Esophagus (tissue), 2 donors: Measurements from ENCODE around the gene TPST2. TPM values are rescaled to one million over a fixed set of nuclear protein-coding genes. Genes with fewer than 3 reads are reported as not detected.

Source experiments
- H3K27ac ChIP-seq, 2 donors: one replicate each; pipeline ENCODE4 v1.5.1; 2013; ENCODE audit warnings: low read depth in 2 of 2, mild to moderate bottlenecking in 2 of 2, inconsistent platforms in 1 of 2, low read length in 1 of 2, moderate library complexity in 1 of 2
- H3K27me3 ChIP-seq, 2 donors: one replicate each; pipeline ENCODE4 v1.6.1; 2013; ENCODE audit warnings: low read length in 2 of 2, control low read depth in 1 of 2, mild to moderate bottlenecking in 1 of 2; ENCODE audit not compliant: insufficient read depth in 2 of 2, control insufficient read depth in 1 of 2
- H3K36me3 ChIP-seq, 2 donors: one replicate each; pipeline ENCODE4 v1.6.1; 2013; ENCODE audit warnings: low read length in 1 of 2; ENCODE audit not compliant: control insufficient read depth in 2 of 2, insufficient read depth in 2 of 2
- H3K4me1 ChIP-seq, 2 donors: one replicate each; pipeline ENCODE4 v1.6.1; 2013; ENCODE audit warnings: low read length in 1 of 2; ENCODE audit not compliant: control insufficient read depth in 2 of 2, insufficient read depth in 2 of 2
- H3K4me3 ChIP-seq, 2 donors: one replicate each; pipeline ENCODE4 v1.5.1; 2013; ENCODE audit warnings: low read length in 2 of 2, mild to moderate bottlenecking in 2 of 2, low read depth in 1 of 2, moderate library complexity in 1 of 2
- H3K9me3 ChIP-seq, 2 donors: one replicate each; pipeline ENCODE4 v1.6.1; 2013; ENCODE audit warnings: mild to moderate bottlenecking in 2 of 2, low read depth in 1 of 2, low read length in 1 of 2, moderate library complexity in 1 of 2; ENCODE audit not compliant: control insufficient read depth in 2 of 2, insufficient read depth in 1 of 2
- WGBS, 2 donors: extraction: QIAGEN DNeasy Blood & Tissue Kit; methylation state at CpG; one replicate each; pipeline ENCODE4 v1.1.7; 2013; 5-methylcytosine and 5-hydroxymethylcytosine counted together
- polyA plus RNA-seq, 2 donors: library from polyadenylated mRNA; stranded (reverse); fragments of 200-250 nt; gene quantifications; one replicate each; pipeline ENCODE4 v1.2.3, GENCODE V29; 2013
- donor health status: healthy with polysubstance abuse.
- donor health status: Bipolar disorder and iron deficiency.

Gene TPST2
- polyA plus RNA-seq, 2 donors: 7.6 to 12.6 TPM

DNA sequence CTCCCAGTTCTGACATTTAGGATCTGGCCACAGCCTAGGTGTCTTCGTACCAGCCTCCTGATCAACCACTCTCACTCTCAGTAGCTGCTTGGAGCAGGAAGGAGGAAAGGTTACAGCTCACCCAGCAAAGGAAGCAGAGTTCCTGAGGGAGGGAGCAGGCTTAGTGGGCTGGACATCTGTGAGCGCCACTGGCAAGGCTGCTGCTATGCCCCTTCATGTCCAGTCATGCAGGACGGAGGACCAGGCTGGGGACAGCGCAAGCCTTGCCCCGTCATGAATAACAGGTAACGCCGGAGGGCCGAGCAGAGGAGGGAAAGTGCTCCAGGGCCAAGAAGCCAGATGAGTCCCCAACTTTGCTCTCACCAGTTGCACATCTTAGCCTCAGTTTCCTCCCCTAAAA is 25.8 kb downstream of the TPST2 start:
- no peak overlapping the region for H3K27ac ChIP-seq
- peaks cover 13 to 18% of the 10 kb centered on the region in 2 donors for H3K4me1 ChIP-seq
- no peak overlapping the region for H3K4me3 ChIP-seq
- no peaks in the 10 kb centered on the region for H3K9me3 ChIP-seq
- H3K27me3 ChIP-seq: no peaks in the 10 kb centered on the region
- peaks cover 0 to 4% of the 10 kb centered on the region in 2 donors for H3K36me3 ChIP-seq
- WGBS, 2 donors: 71 to 78% methylated on average over 8 of the region's 8 CpGs

DNA sequence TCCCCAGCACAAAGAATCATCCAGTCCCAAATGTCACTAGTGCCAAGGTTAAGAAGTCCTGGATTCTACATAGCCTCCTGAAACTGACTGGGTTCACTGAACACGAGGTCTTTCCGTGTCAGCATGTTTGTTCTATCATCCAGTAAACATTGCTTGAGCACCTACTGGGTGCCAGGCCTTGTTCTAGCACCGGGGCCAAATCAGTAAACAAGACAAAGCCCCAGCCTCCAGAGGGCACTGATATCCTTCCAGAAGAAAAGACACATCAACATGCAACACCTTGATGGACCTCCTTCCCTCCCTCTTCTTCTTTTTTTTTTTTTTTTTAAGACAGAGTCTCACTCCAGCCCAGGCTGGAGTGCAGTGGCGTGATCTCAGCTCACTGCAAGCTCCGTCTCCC is 26.9 kb downstream of the TPST2 start:
- H3K27ac ChIP-seq: no peak overlapping the region
- peaks cover 0 to 4% of the 10 kb centered on the region in 2 donors for H3K36me3 ChIP-seq
- 73 to 76% methylated on average over 5 of the region's 5 CpGs for WGBS, 2 donors
- no peak overlapping the region for H3K4me3 ChIP-seq
- peaks cover 13 to 18% of the 10 kb centered on the region in 2 donors for H3K4me1 ChIP-seq
- no peaks in the 10 kb centered on the region for H3K27me3 ChIP-seq
- no peaks in the 10 kb centered on the region for H3K9me3 ChIP-seq

DNA sequence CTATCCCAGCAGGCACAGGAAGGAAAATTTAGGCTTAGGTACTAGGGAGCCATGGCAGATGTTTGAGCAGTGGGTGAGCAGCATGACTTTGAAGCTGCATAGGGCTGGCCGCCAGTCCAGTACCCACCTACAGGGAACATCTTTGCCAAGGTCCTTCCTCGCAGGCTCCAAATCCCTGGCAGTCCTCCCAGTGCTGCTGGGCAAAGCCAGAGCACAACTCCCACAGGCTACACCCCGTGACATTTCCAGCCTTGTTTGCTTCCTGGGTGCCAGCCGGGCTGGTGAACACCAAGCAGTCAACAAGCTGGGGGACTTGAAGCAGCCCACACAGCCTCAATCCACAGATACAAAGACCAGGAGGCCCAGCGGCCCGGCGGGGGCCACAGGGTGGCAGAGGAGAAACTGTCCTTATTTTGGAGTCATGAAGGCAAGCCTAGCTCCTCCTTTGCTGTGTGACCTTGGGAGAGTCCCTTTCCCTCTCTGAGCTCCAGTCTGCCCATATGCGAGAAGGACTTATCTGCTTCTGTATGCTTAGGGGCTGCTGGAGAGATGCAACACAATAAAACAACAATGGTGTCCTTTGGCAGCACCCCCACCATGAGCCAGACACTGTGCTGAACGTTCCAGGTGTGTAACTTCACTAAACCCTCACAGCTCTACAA is 28.0 kb downstream of the TPST2 start:
- no peak overlapping the region for H3K27ac ChIP-seq
- H3K9me3 ChIP-seq: no peaks in the 10 kb centered on the region
- H3K4me1 ChIP-seq: peaks cover 10 to 13% of the 10 kb centered on the region in 2 donors
- H3K27me3 ChIP-seq: no peaks in the 10 kb centered on the region
- peaks cover 0 to 4% of the 10 kb centered on the region in 2 donors for H3K36me3 ChIP-seq
- no peak overlapping the region for H3K4me3 ChIP-seq
- 65 to 70% methylated on average over 9 of the region's 9 CpGs for WGBS, 2 donors

- Histone ChIP-seq H3K4me1 (peaks cover 8% of the 10 kb centered on the region in 2 donors), H3K36me3 (peaks cover 0 to 3% of the 10 kb centered on the region in 2 donors), H3K27me3 (no peaks in the 10 kb centered on the region), H3K4me3 (no peak overlapping the region), H3K27ac (no peak overlapping the region), H3K9me3 (no peaks in the 10 kb centered on the region)
- WGBS, 2 donors: 78 to 95% methylated on average over 13 of the region's 13 CpGs
Measured at GRCh38 chr22:26559961-26560575, 29.9 kb downstream of the TPST2 start.

- no peaks in the 10 kb centered on the region for H3K9me3 ChIP-seq
- H3K36me3 ChIP-seq: no peaks in the 10 kb centered on the region
- no peak overlapping the region for H3K4me3 ChIP-seq
- 76 to 86% methylated on average over 3 of the region's 3 CpGs for WGBS, 2 donors
- no peaks in the 10 kb centered on the region for H3K27me3 ChIP-seq
- H3K4me1 ChIP-seq: peaks cover 4 to 8% of the 10 kb centered on the region in 2 donors
- no peak overlapping the region for H3K27ac ChIP-seq
Measured at GRCh38 chr22:26558248-26558895, 31.6 kb downstream of the TPST2 start.

DNA sequence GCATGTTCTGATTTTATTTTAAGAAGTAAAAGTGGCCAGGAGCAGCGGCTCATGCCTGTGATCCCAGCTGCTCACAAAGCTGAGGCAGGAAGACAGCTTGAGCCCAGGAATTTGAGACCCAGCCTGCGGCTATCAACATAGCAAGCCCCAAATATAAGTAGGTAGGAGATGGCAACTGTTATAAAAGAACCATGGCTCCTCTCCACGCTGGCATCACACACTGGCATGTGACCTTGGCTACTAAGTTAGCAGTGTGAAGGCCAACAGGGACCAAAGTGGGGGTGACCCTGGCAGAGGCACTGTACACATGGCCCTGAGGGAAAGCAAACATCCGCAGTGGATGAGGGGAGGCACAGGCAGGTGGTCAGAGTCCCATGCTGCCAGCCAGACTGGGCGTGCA is 33.0 kb downstream of the TPST2 start:
- Histone ChIP-seq H3K36me3 (no peaks in the 10 kb centered on the region), H3K27me3 (no peaks in the 10 kb centered on the region), H3K9me3 (no peaks in the 10 kb centered on the region), H3K27ac (no peak overlapping the region), H3K4me1 (peaks cover 2 to 6% of the 10 kb centered on the region in 2 donors), H3K4me3 (no peak overlapping the region)
- 85 to 86% methylated on average over 5 of the region's 5 CpGs for WGBS, 2 donors

DNA sequence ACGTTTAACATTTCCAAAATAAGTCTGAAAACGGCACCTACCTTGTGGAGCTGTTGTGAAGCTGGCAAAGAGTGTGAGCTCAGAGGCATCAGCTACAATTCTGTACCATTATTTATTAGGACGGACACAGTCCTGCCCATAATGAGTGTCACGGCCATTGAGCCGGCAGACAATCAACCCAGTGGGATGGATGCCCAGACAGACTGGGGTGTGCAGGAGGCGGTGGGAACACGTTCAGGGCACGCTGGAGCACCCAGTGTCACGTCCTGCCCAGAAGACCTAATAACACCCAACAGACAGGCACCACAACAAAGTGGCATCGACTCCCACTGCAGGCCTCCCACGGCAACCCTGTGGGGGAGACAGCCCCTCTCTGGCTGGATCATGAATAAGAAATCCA is 34.5 kb downstream of the TPST2 start:
- peaks cover 1 to 3% of the 10 kb centered on the region in 2 donors for H3K4me1 ChIP-seq
- no peak overlapping the region for H3K27ac ChIP-seq
- H3K27me3 ChIP-seq: no peaks in the 10 kb centered on the region
- H3K36me3 ChIP-seq: no peaks in the 10 kb centered on the region
- H3K9me3 ChIP-seq: no peaks in the 10 kb centered on the region
- H3K4me3 ChIP-seq: no peak overlapping the region
- 61 to 72% methylated on average over 11 of the region's 11 CpGs for WGBS, 2 donors

GRCh38 chr22:26554956-26555355 is 35.0 kb downstream of the TPST2 start:
- Histone ChIP-seq H3K27ac (no peak overlapping the region), H3K9me3 (no peaks in the 10 kb centered on the region), H3K36me3 (no peaks in the 10 kb centered on the region), H3K27me3 (no peaks in the 10 kb centered on the region), H3K4me3 (no peak overlapping the region), H3K4me1 (peaks cover 3% of the 10 kb centered on the region in 2 donors)
- 73 to 83% methylated on average over 6 of the region's 6 CpGs for WGBS, 2 donors

DNA sequence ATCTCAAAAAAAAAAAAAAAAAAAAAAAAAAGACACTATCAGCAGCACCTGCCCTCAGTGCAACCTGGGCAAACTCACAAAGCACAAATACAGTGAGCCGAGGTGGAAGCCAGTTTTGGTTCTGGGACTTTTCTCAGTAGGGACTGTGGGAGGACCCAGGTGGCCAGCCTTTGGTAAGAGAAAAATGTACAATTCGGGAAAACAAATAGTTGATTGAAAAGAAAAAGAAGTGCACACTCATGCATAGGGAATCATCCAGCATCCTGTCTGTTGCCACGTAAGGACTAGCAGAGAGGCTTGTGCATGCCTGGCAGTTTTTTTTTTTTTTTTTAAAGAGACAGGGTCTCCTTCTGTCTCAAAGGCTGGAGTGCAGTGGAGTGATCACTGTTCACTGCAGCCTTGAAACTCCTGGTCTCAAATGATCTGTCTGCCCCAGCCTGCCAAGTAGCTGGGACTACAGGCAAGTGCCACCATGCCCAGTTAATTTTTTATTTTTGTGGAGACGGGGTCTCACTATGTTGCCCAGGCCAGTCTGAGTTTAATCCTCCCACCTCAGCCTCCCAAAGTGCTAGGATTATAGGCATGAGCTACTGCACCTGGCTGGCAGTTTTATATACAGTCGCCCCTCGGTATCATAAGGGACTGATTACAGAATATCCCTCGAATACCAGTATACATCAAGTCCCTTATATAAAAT is 36.7 kb downstream of the TPST2 start:
- Histone ChIP-seq H3K27me3 (no peaks in the 10 kb centered on the region), H3K4me1 (peaks cover 3% of the 10 kb centered on the region in 2 donors), H3K9me3 (no peaks in the 10 kb centered on the region), H3K36me3 (no peaks in the 10 kb centered on the region), H3K4me3 (no peak overlapping the region), H3K27ac (no peak overlapping the region)
- WGBS, 2 donors: 51 to 58% methylated on average over 7 of the region's 7 CpGs
